HTERT RPE-1 (cell line): ENCODE data around the gene POLR3B.

Source experiments
- in situ Hi-C: fragments of 300-500 bp; cut with MboI; formaldehyde crosslinking; loops from 4 replicates; pipeline ENCODE4 v1.14.3; 2020; ENCODE audit warnings: low sequenced_read_pairs

POLR3B gene

DNA sequence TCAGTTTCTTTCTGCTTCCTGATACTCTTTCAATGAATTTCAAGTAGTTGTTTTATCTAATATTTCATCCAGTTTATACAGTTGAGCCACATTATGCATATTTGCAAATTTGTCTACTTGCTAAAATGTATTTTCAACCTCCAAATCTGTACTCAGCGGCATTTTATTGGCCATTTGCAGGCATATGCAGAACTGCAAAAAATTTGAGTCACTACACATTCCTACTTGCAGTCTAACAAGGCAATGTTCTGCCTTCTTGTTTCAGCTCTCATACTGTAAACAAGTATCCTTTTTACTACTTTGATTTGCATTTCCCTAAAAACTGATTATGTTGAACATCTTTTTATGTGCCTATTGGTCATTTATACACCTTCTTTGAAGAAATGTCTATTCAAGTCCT is 55.0 kb downstream of the POLR3B start:
- in situ Hi-C loops = no loop called here

DNA sequence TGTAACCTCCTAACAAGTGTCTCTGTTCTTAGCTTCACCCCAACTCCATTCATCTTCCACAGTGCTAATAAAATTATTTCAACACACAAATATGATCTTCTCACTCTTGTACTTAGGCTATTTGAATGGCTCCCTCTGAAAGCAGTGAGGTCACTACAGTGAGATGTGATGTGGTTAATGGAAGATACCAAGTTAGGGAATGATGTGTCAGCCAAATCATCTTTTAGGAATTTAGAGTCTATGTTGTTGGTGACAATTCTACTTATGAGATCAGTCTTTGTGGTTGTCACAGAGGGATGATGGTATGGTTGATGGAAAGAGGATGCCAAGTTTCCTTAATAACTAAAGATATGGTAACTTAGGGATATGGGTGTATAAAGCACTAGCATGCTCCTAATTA is 57.6 kb downstream of the POLR3B start:
- in situ Hi-C loops = no loop called here

DNA sequence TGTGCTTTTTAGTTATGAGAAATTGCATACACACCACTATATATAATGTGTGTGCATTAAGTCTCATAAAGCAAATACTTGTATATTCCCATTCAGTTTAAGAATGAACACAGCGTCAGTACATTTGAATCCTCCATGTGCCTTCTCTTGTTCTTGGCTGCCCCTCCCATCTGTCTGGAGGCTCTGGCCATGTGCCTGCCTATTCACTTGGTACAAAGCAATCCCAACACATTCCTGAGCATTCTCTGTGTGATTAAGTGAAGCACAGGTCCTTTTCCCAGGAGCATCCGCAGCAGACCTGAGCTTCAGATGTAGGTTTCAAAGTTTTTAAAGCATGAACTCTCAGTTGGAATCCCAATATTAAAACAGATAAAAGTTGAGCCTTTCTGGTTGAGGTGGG is 58.7 kb downstream of the POLR3B start:
- in situ Hi-C loops = no loop called here

DNA sequence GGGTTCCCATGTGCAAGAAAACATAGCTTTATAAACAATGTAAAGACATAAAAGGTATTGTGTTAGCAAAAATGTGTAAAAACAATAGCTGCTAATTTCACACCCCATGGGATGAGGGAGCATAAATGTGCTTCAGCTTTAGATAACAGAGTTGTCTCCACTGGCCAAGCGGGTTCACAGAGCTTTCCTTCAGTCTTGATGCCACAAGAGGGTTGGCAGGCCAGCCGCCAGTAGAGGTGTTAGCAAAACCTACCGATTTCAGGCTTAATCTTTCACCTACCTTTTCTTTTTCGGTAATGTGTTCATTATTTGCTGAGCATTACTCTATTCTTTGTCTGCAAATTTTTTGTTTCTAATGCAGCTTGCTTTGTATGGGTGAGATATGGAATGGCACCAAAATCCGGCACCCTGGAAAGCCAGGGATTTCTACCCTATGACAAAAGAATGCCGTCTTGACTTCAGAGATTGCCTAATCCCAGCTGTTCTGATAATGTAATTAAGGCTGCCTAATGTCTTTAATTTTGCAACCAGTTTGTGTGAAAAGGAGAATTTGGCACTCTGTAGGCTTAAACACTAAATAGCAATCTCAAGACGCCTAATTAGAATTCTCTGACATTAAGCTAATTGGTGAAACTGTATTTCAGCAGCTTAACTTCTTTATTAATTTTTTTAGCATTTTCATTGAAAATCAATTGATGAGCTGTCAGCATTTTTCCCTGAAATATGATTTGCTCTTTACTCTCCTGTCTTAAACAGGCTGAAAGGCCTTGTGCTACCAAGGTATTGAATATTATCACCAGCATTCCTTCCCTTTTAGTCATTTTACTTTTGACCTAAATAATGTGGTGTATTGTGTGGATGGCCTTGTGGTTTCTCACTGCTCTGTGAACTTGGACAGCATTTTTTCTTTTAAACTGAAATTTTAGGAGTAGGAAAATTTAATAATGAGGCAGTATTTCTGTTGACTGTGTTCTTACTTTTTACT is 60.7 kb downstream of the POLR3B start:
- in situ Hi-C loops = no loop called here

DNA sequence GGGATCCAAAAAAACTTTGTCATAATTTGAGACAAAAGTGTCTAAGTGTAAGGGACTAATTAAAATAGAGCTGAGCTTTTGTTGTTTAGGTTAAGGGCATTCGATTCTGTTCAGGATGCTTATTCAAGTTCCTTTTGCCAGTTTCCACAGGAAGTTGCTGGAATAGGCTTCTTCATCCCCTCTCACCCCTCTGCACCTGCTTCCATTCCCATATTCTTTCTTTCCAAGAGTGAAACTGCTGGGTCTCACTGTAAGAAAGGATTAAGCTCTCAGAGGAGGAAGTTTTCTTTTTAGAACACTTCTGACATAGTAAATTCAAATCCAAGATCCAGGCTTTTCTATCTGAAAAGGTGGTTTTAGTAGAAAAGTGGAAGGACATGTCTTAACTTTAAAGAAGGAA is 61.4 kb downstream of the POLR3B start:
- in situ Hi-C loops = no loop called here

DNA sequence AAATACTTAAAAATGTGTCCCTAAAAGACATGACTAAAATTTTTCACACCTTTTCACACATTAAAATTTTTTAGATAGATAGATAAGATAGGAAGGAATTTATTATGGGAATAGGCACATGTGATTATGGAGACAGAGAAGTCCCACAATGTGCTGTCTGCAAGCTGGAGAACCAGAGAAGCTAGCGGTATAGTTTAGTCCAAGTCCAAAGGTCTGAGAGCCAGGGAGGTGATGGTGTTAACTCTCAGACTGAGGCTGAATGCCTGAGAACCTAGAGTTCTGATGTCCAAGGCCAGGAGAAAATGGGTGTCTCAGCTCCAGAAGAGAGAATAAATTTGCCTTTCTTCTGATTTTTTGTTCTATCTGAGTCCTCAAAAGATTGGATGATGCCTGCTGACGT is 65.7 kb downstream of the POLR3B start:
- in situ Hi-C loops = no loop called here

DNA sequence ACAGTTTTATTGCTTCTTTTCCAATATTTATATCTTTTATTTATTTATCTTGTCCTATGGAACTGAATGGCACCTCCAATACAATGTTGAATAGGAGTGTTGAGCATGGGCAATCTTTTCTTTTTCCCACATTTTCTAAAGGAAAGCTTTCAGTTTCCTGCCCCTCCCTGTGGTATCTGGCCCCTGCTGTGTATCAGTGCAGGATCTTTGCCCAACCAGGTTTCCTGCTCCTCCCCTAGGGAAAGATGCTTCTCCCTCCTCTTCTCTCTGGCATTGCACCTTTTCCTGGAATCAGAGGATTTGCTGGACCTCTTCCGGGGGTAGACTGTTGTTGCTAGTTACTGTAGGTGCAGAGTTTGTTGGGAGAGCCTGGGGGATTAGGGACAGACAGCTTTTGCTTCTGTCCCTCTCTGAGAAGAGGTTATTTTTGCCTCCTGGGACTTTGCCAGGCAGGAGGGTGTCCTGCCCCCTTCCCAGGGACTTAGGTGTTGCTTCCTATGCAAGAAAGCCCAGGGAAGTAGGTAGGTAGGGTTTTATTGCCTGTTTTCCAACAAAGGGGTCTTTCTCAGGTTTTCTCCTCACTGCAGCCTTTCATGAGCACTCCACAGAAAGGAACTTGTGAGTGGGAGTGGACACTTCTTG is 67.6 kb downstream of the POLR3B start:
- in situ Hi-C loops = no loop called here

DNA sequence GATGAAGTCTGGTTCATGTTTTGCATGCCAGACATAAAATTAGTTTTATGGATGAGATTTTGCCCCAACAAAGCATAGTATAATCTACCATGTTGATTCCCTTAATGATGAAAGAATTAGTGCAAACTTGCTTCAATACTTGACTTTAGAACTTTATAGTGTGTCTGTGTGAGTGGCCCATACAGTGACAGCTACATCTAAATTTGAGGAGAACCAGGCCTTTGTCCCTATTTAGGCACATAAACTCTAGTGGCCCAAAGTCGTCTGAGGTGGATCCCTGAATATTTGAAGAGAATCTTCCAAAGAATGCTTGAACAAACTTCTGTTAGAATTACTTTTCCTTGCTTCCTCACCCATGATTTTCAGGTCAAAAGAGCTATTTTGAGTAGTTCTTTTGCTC is 70.4 kb downstream of the POLR3B start:
- in situ Hi-C loops = no loop called here

DNA sequence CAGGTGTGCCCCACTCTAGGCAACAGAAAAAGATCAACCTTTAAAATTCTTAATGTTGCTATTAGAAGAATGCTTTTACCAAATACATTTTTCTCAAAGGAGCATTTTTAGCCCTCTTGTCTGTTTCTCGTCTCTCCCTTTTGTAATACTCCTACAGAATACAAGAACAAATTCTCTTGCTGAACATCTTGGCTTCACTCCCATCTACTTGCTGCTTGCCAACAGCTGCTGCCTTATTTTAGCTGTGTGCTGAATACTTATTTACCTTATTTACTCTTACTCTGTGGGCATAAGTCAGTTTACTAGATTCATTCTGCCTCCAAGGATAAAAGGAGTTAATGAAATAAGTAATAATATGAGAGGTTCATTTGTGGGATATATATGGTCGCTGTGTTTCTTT is 70.8 kb downstream of the POLR3B start:
- in situ Hi-C loops = no loop called here

DNA sequence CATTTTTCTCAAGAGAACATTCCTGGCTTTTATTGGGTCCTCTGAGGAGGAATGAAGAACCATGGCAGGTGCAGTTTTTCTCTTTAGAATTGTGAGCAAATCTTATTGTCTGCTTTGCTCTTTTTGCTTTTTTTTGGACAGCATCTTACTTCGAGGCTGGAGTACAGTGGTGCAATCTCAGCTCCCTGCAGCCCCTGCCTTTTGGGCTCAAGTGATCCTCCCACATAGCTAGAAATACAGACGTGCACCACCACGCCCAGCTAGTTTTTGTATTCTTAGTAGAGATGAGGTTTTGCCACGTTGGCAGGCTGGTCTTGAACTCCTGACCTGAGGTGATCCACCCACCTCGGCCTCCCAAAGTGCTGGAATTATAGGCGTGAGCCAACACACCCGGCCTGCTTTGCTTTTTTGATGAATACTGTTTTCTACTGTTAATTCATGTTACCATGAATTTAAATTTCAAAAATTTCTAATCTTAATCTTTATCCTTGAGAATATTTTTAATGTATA is 71.5 kb downstream of the POLR3B start:
- in situ Hi-C loops = no loop called here

DNA sequence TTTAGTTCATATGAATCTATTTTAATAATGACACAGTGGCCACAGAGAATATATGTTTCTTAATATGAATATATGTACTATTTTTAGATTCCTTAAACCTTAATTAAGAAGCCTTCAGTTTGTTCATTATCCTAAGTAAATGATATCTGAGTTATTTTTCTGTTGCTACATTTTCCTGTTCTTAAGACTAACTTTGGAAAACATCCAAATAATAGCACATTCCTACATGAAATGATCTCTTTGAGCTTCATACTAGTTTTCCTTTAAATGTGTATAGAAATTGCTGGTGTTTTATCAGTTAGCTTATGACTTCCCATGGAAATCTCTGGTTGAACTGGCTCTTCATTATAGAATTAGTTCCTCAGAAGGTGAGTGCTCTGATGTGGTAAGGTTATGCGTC is 72.1 kb downstream of the POLR3B start:
- in situ Hi-C loops = no loop called here

DNA sequence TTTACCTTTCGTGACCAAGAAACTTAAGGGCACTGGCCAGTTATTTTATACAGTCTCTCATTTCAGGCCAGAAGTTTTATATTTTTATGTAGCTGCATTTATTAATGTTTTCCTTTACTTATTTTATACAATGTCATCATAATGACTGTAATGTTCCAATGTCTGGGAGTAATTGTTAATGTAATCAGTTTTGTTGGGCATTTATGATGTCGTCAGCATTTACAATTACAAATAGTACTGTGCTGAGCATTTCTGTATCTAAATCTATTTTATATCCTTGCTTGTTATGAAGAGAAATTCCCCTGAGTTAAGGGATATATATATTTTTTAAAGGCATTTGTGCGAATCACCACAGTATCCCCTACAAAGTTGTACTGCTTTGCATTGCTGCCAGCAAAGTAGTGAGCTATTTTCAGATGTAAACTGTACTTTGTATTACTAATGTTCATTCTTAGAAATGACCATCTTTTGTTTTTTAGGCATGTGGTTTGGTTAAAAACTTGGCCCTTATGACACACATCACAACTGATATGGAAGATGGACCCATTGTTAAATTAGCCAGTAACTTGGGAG is 74.4 kb downstream of the POLR3B start:
- in situ Hi-C loops = no loop called here

DNA sequence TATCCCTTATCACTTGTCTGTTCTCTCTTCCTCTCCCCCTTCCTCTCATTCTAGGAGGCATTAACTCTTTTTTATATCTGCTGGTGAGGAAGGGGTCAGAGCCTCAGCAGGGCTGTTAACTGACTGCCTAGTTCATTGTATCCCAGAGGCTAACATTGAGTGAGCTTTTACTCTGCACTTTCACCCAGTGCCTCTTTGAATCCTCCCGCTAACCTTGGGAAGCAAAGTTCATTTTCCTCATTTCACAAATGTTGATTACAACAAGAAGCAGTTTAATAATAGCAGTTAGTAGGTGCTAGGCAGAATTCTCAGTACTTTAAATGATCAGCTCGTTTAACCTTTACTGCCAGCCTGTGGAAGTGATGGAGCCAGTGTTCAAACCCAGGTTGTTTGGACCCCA is 75.5 kb downstream of the POLR3B start:
- in situ Hi-C loops = no loop called here

DNA sequence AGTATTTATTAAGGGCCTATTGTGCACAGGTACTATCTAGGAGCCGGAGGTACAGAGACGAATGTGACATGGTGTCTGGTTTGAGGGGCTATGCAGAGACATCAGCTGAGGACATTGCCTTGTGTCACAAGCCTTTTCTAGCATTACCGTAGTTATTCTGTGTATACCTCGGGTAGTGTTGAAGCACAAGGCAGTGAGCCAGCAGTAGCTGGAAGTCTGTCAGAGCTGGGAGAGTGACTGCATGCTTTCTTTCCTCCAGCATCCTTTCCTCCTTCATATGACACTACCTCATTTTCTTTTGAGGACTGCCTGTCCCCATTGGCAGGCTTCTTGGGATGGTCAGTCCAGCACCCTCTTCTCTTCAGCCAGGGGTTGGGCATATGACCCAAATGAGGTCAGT is 77.0 kb downstream of the POLR3B start:
- in situ Hi-C loops = no loop called here

DNA sequence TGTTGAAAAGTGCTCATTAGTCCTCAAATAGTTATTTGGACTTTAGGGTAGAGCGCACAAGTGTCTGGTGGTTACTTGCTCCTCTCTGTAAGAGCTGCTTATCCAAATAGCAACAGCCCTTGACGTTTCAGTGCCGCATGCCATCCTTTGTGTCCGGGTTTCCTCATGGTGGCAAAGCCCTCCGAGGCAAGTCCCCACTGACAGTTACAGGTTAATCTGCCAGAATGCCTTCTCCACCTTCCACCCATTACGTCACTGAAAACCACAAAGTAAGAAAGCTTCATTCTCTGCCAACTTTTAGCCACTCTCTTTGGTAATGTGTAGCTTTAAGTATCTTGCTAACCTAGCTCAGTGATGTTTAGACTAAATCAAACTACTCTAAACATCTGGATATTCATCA is 78.6 kb downstream of the POLR3B start:
- in situ Hi-C loops = no loop called here

DNA sequence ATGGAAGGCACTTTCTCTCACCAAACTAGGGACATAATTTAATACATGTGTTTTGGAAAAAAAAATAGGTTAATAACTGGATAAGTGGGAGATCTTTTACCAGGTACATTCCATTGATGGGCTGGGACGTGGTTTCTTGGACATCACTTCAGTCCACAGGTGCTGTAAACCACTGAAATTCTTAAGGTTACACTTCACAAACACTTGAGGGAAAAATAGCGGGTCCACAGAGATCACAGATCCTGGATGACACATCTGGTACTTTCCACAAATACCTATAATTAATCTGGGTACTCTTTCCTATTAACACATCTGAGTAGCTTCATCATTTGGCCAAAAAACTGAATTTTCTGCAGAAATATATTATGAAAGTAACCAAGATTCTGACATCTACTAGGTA is 85.0 kb downstream of the POLR3B start:
- in situ Hi-C loops = no loop called here

DNA sequence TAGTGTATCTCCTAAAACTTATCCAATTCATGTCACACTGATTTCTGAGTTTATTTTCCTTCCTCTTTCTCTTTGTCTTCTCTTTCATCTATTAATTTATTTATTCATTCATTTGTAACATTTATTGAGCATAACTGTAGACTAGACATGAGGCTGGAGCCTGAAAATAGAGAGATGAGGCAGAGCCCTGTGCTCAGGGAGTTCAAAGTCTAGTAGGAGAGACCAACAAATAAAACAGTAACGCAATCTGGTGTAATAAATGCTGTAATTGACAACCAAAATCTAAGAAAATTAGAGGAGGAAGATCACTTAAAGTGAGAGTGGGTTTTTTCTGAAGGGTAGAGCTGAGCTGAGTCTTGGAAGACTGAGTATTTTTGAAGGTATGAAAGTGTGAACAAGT is 87.5 kb downstream of the POLR3B start:
- in situ Hi-C loops = no loop called here

DNA sequence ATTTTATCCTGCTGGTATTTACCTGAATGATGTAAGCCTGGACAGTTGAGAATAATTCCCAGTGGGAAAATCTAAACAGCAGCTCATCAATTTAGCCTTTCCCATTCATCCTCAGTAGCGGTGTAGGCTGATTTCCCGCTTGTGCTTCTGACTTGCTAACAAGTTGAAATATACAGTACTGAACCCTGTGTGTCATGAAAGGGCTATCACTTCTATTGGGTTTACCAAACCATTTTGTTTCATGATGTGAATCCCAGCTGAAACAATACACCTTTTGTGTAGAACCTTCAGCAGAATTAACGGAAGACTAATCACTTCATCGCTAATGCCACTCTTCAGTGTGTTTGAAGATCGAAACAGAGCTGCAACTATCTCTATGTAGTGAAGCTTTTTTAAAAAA is 88.4 kb downstream of the POLR3B start:
- in situ Hi-C loops = no loop called here

DNA sequence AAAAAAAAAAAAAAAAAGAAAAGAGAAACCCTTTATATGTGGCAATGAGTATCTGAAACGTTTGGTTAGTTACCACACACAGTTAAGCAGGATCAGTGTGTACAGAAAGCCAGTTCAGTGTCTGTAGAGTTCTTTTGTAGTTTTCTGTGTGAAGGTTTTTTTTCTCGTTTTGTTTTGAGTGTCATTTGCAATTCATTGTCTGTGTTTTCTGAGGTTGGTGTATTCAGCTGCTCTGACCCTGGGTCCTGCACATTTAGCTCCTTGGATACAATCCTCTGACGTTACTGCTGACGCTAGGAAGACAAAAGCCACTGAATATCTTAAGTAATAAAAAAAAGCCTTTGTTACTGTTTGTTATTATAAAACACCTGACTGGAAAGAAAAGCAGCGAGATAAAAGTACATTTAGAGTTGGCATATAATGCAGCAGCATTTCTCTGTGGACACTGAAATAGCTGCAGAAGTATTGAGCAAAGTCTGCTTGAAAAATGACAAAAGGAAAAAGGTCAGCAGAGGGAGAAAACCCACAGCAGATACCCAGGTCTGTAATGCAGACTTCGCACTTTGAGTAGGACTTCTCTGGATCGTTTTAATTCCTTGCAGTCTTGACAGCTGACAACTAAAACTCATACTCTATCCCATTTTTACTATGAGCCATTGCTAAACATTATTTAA is 89.0 kb downstream of the POLR3B start:
- in situ Hi-C loops = no loop called here

DNA sequence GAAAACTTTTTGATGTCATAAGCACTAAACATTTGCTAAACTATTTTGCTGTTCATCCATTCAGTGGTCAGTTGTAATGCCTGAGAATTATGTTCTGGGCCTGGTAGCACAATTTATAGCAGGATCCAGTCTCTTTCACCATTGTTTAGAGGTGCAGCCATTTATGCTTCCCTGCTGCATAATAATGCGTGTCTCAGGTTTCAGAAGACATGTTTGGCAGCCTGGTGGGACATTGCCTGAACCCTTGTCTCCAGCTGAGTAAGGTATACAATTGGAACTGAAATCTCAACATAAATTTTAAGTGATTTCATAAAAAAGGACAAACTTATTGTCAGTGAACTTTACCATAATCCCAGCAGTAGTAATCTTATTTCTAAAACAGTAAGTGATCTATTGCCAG is 94.8 kb downstream of the POLR3B start:
- in situ Hi-C loops = no loop called here

DNA sequence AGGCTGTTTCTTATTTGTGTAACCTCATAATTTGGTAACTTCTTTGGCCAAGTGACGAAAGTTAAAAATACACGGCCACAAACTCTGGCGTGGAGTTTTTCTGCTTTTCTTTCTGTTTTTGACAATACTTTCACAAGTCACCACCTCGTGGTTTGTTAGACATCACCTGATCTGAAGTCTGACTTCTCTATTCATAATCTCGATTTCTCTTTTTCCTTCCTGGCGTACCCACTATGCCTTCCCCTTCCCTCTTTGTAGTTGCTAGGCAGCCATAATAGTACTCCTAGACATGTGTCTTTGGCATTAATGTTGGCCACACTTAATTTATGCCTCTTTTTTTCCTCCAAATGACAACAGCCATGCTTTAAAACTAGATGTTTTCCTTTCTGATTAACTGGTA is 97.6 kb downstream of the POLR3B start:
- in situ Hi-C loops = no loop called here
